GM12874 (cell line): ENCODE data around the gene ANO6.

Source experiments
- CTCF ChIP-seq: IDR thresholded peaks from 2 replicates; pipeline ENCODE4 v1.5.1; 2011; ENCODE audit warnings: low read depth, mild to moderate bottlenecking, control low read depth, low read length, moderate library complexity; ENCODE audit not compliant: insufficient read depth

The ANO6 gene

GRCh38 chr12:45214071-45214470, 1.8 kb upstream of the ANO6 start:
- TF ChIP-seq CTCF: no peak

DNA sequence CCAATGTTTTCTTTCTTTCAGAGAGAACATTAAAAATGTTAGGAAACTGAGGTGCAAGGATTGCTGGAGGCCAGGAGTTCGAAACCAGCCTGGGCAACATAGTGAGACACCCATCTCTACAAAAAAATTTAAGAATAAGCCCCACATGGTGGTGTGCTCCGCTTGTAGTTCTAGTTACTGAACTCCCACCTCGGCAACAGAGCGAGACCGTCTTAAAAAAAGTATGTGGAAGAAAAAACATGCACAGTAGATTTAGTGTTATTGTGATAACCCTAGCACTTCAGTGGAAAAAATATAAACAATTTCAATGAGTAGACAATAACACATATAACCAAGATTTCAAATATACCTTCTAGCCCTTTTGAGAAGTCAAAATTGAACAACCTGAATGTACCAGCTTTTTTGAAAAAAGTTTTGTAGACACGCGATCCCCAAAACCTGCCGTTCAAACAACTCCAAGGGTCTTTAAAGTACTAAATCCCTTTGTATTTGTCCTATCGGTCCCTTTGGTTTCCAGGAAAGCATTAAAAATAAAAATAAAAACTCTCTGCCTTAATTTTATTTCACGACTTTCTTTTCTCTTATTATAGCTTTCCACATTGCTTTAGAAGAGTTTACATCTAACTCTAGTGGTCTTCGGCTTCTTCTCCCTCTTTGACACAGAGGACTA, 1.0 kb upstream of the ANO6 start:
- no peak for TF ChIP-seq CTCF

DNA sequence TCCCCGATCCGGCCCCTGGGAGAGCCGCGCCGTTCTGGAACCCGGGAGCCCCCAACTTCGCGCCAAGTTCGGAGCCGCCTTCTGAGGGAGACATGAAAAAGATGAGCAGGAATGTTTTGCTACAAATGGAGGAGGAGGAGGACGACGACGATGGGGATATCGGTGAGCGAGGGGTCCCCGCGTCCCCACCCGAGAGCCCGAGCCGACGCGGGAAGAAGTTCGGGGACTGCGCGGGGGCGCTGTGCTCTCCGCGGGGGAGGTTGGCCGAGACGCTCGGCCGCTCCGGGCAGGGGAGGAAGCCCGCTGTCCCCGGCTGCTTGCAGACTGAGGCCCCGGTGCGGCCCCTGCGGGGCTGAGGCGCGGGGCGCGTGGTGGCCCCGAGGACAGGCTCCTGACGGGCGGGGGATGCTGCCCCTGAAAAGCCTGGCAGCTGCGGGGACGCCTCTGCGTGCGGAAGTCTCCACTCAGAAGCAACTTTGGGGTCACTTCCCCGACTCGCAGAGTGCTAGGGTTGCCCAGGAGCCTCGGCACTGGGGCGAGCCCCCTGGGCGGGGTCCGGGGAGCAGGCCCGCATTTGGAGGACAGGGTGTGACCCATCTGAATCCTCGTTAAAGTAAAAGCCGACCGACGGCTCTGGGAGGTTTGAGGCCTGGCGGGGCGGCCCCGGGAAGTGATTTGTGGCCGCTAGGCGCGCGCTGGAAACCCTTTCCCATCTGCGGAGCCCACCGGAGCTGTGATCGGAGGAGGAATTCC, 511 bp downstream of the ANO6 start:
- peak; percentile 37 for TF ChIP-seq CTCF

DNA sequence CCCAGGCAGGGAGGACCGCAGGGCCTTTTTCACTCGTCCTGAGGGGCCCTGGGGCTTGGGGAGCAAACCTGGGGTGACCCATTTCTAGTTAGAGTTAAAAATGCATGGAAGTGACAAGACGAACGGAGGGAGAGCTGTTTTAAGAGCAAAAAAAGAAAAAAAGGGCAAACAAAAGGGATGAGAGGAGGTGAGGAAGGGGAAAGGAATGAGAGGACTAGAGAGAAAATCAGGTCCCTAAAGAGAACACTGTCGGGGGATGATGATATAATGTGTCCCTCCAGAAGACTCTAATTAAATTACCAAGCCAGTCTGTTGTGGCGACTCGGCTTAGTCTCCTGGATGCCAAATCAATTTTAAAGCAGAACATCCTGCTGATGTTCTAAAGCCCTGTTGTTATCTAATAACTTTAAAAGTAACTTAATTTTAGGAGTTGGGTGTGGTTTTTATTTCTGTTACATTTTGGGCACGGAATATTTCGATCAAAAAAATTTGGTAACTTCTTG, 1.1 kb downstream of the ANO6 start:
- TF ChIP-seq CTCF: no peak

- no peak for TF ChIP-seq CTCF
Observed at GRCh38 chr12:45217846-45218245, 2.0 kb downstream of the ANO6 start.

GRCh38 chr12:45219621-45220020, 3.7 kb downstream of the ANO6 start:
- TF ChIP-seq CTCF: no peak

GRCh38 chr12:45220363-45220931, 4.6 kb downstream of the ANO6 start:
- TF ChIP-seq CTCF: no peak
